GM23338 (cell line): ENCODE data around the gene TMEM179B. TPM values are rescaled to one million over a fixed set of nuclear protein-coding genes. Genes with fewer than 3 reads are reported as not detected.

Experiments used
- ATAC-seq: fragments of 200-7000 bp; cut with Tn5 transposase; 3 replicates; pipeline ENCODE4 v1.9.1; 2020
- DNase-seq: peaks from one replicate; pipeline ENCODE4 v3.0.0-alpha.2; 2015; ENCODE audit warnings: low spot score
- H2AFZ ChIP-seq: fragments of 200-600 bp; sonication (generic); 2 replicates; pipeline ENCODE4 v1.8.0; 2016; ENCODE audit warnings: antibody characterized with exemption, mild to moderate bottlenecking, moderate library complexity
- H3F3A ChIP-seq: fragments of 200-600 bp; sonication (generic); replicated peaks from 2 replicates; pipeline ENCODE4 v1.8.0; 2017; ENCODE audit warnings: antibody characterized with exemption, mixed run types, low read depth
- H3K27ac ChIP-seq: fragments of 200-600 bp; sonication (generic); 2 replicates; pipeline ENCODE4 v1.6.1; 2016; ENCODE audit warnings: low read depth
- H3K27me3 ChIP-seq: fragments of 200-600 bp; sonication (generic); 2 replicates; pipeline ENCODE4 v1.8.0; 2016; ENCODE audit warnings: mild to moderate bottlenecking, mixed run types, moderate library complexity; ENCODE audit not compliant: insufficient read depth
- H3K36me3 ChIP-seq: fragments of 200-600 bp; sonication (generic); 2 replicates; pipeline ENCODE4 v1.8.0; 2016; ENCODE audit warnings: mild to moderate bottlenecking; ENCODE audit not compliant: insufficient read depth
- H3K4me1 ChIP-seq: fragments of 200-600 bp; sonication (generic); 2 replicates; pipeline ENCODE4 v1.8.0; 2016; ENCODE audit warnings: mild to moderate bottlenecking, moderate library complexity; ENCODE audit not compliant: insufficient read depth
- H3K4me2 ChIP-seq: fragments of 200-600 bp; sonication (generic); 2 replicates; pipeline ENCODE4 v1.7.1; 2017; ENCODE audit warnings: mixed run types
- H3K4me3 ChIP-seq: fragments of 200-600 bp; sonication (generic); 2 replicates; pipeline ENCODE4 v1.6.1; 2016; ENCODE audit warnings: mixed run types
- H3K79me2 ChIP-seq: fragments of 200-600 bp; sonication (generic); replicated peaks from 2 replicates; pipeline ENCODE4 v1.8.0; 2017; ENCODE audit warnings: mild to moderate bottlenecking; ENCODE audit not compliant: insufficient read depth
- H3K9me2 ChIP-seq: fragments of 200-600 bp; sonication (generic); 2 replicates; pipeline ENCODE4 v1.8.0; 2017; ENCODE audit not compliant: insufficient read depth
- H4K20me1 ChIP-seq: fragments of 200-600 bp; sonication (generic); replicated peaks from 2 replicates; pipeline ENCODE4 v1.8.0; 2017; ENCODE audit warnings: mild to moderate bottlenecking; ENCODE audit not compliant: insufficient read depth
- H3K27ac Mint-ChIP-seq: 2 replicates; pipeline ENCODE4 v1.8.0; 2020; ENCODE audit warnings: inconsistent platforms, mild to moderate bottlenecking, moderate library complexity, mixed read lengths
- H3K27me3 Mint-ChIP-seq: 3 replicates; pipeline ENCODE4 v1.8.0; 2022; ENCODE audit warnings: low read depth, mild to moderate bottlenecking, moderate library complexity, mixed read lengths, inconsistent platforms; ENCODE audit not compliant: insufficient read depth, poor library complexity
- H3K36me3 Mint-ChIP-seq: 3 replicates; pipeline ENCODE4 v1.8.0; 2021; ENCODE audit warnings: low read depth, mild to moderate bottlenecking, inconsistent platforms, moderate library complexity, mixed read lengths
- H3K4me1 Mint-ChIP-seq: 3 replicates; pipeline ENCODE4 v1.8.0; 2020; ENCODE audit warnings: mild to moderate bottlenecking, inconsistent platforms, mixed read lengths
- H3K4me3 Mint-ChIP-seq: 3 replicates; pipeline ENCODE4 v1.8.0; 2021; ENCODE audit warnings: moderate library complexity, mild to moderate bottlenecking, inconsistent platforms, mixed read lengths
- H3K9me3 Mint-ChIP-seq: 3 replicates; pipeline ENCODE4 v1.8.0; 2020; ENCODE audit warnings: moderate library complexity, mild to moderate bottlenecking, inconsistent platforms, mixed read lengths
- CREB1 ChIP-seq: fragments of 250-450 bp; sonication (Bioruptor Pico); IDR thresholded peaks from 2 replicates; pipeline ENCODE4 v1.5.0; 2020; ENCODE audit warnings: low read depth, mild to moderate bottlenecking, moderate library complexity
- CTCF ChIP-seq, 2 experiments: fragments of 200-600 bp in 1 of 2; sonication (generic) in 1 of 2; conservative IDR thresholded peaks; 2 replicates each; pipeline versions ENCODE4 v1.5.1 to v1.6.1; 2016 to 2017; ENCODE audit warnings: antibody characterized with exemption in 2 of 2, low read depth in 2 of 2, mild to moderate bottlenecking in 2 of 2, moderate library complexity in 1 of 2
- ETS1 ChIP-seq: IDR thresholded peaks from 2 replicates; pipeline ENCODE4 v1.6.1; 2016; ENCODE audit warnings: antibody characterized with exemption
- EZH2 ChIP-seq: fragments of 200-600 bp; sonication (generic); IDR thresholded peaks from one replicate; pipeline ENCODE4 v1.8.0; 2017; ENCODE audit warnings: antibody characterized with exemption, mild to moderate bottlenecking, low read depth; ENCODE audit not compliant: unreplicated experiment
- EZH2phosphoT487 ChIP-seq: fragments of 200-600 bp; sonication (generic); IDR thresholded peaks from one replicate; pipeline ENCODE4 v1.8.1; 2018; ENCODE audit warnings: antibody characterized with exemption; ENCODE audit not compliant: unreplicated experiment
- NANOG ChIP-seq: IDR thresholded peaks from 2 replicates; pipeline ENCODE4 v1.6.1; 2016; ENCODE audit warnings: antibody characterized with exemption, borderline replicate concordance
- POLR2AphosphoS5 ChIP-seq: IDR thresholded peaks from 2 replicates; pipeline ENCODE4 v1.6.1; 2016; ENCODE audit warnings: antibody characterized with exemption, low read depth
- REST ChIP-seq: IDR thresholded peaks from one replicate; pipeline ENCODE4 v1.6.1; 2018; ENCODE audit warnings: antibody characterized with exemption; ENCODE audit not compliant: unreplicated experiment
- ZNF114 ChIP-seq: fragments of 250-450 bp; sonication (Bioruptor Pico); IDR thresholded peaks from 2 replicates; pipeline ENCODE4 v1.5.0; 2020; ENCODE audit warnings: mild to moderate bottlenecking, moderate library complexity
- ZNF331 ChIP-seq: fragments of 250-450 bp; sonication (Bioruptor Pico); IDR thresholded peaks from 2 replicates; pipeline ENCODE4 v1.5.0; 2020; ENCODE audit warnings: low read depth, mild to moderate bottlenecking, moderate library complexity
- ZNF462 ChIP-seq: fragments of 250-450 bp; sonication (Bioruptor Pico); IDR thresholded peaks from 2 replicates; pipeline ENCODE4 v1.5.0; 2020; ENCODE audit warnings: mild to moderate bottlenecking, moderate library complexity
- polyA plus RNA-seq: library from polyadenylated mRNA; unstranded; fragments of >200 nt; fragmentation: Nextera tagmentation; extraction: Ambion mirVana; gene quantifications from 2 replicates; pipeline ENCODE4 v1.2.1, GENCODE V29; 2016
- total RNA-seq: library from RNA; depleted of rRNA; stranded (reverse); fragments of >200 nt; shearing (Covaris generic); gene quantifications from 2 replicates; pipeline ENCODE4 v1.2.3, GENCODE V29; 2014

Gene TMEM179B
- total and polyA plus RNA-seq, 2 experiments from 2014 or later: 16.9 to 17.5 TPM

GRCh38 chr11:62778441-62778840, 8.8 kb upstream of the TMEM179B start:
- H3K27ac Mint-ChIP-seq: no peak overlapping the region
- TF ChIP-seq CTCF (conservative IDR thresholded peaks at IDR 0.05; ENCODE audit: low read depth in 2 of 2): no peak
- no peak for TF ChIP-seq ZNF331 (CRISPR knock-in tag)
- no peak for TF ChIP-seq EZH2phosphoT487
- no peak for TF ChIP-seq CREB1 (CRISPR knock-in tag)
- no peak for TF ChIP-seq REST
- no peak for TF ChIP-seq ETS1
- TF ChIP-seq EZH2: no peak
- no peak for TF ChIP-seq ZNF114 (CRISPR knock-in tag)
- no peak for TF ChIP-seq POLR2AphosphoS5
- no peak for TF ChIP-seq NANOG
- TF ChIP-seq ZNF462 (CRISPR knock-in tag): no peak
- peaks cover 13% of the 10 kb centered on the region for H3K79me2 ChIP-seq
- DNase-seq: no peak
- no peaks in the 10 kb centered on the region for H3K9me3 Mint-ChIP-seq
- H3K36me3 Mint-ChIP-seq: peaks cover 72% of the 10 kb centered on the region
- H4K20me1 ChIP-seq: peaks cover 3% of the 10 kb centered on the region; the same call in 1 of the 2 replicates
- no peaks in the 10 kb centered on the region for H3K4me1 Mint-ChIP-seq
- 0 out of 2 replicates have a peak, but pooled peaks cover 3% of the 10 kb centered on the region for H3F3A ChIP-seq
- H3K36me3 ChIP-seq: peaks cover 21% of the 10 kb centered on the region; the same call in 1 of the 2 replicates
- H3K27ac ChIP-seq: no peak overlapping the region
- H2AFZ ChIP-seq: no peak overlapping the region
- ATAC-seq: no peak
- H3K4me3 Mint-ChIP-seq: no peak overlapping the region
- peaks cover 6% of the 10 kb centered on the region for H3K27me3 Mint-ChIP-seq
- no peaks in the 10 kb centered on the region for H3K4me1 ChIP-seq
- H3K4me2 ChIP-seq: no peak overlapping the region
- H3K9me2 ChIP-seq: no peaks in the 10 kb centered on the region
- no peak overlapping the region for H3K4me3 ChIP-seq
- H3K27me3 ChIP-seq: no peaks in the 10 kb centered on the region
